Common myeloid progenitor, CD34-positive (primary cell): Measurements from ENCODE around the gene CGN.

Experiments used
- CTCF ChIA-PET: fragments of 350-600 bp; sonication (Branson Sonifier 250); formaldehyde crosslinking; loops from one replicate; lab custom pipeline; 2021; ENCODE audit warnings: antibody characterized with exemption; lab: Charles Lee
- POLR2A ChIA-PET: fragments of 350-600 bp; sonication (Branson Sonifier 250); formaldehyde crosslinking; loops from one replicate; lab custom pipeline; 2021; ENCODE audit warnings: antibody characterized with exemption; lab: Charles Lee
- DNase-seq, 3 donors: peaks; one replicate each; pipeline versions ENCODE4 v3.0.0 to v3.0.0-alpha.2; 2013
- H3K27ac ChIP-seq, 2 experiments: 1 replicate in 1 of 2; 2 replicates in 1 of 2; pipeline ENCODE4 v1.7.0; 2013; ENCODE audit warnings: inconsistent platforms in 2 of 2, low read length in 2 of 2, mild to moderate bottlenecking in 2 of 2, low read depth in 1 of 2, moderate library complexity in 1 of 2; ENCODE audit not compliant: severe bottlenecking in 2 of 2, insufficient read depth in 1 of 2, poor library complexity in 1 of 2
- H3K27me3 ChIP-seq, 5 experiments: replicated peaks in 2 of 5; 1 replicate in 3 of 5; 2 replicates in 2 of 5; pipeline versions ENCODE4 v1.6.1 to v1.7.0; 2013; ENCODE audit warnings: low read length in 4 of 5, mild to moderate bottlenecking in 2 of 5, moderate library complexity in 2 of 5, inconsistent platforms in 1 of 5; ENCODE audit not compliant: insufficient read depth in 5 of 5, control insufficient read depth in 4 of 5
- H3K36me3 ChIP-seq, 4 experiments: 1 replicate in 2 of 4; 2 replicates in 2 of 4; pipeline versions ENCODE4 v1.6.1 to v1.7.0; 2013; ENCODE audit warnings: low read length in 3 of 4, control low read depth in 1 of 4, mild to moderate bottlenecking in 1 of 4; ENCODE audit not compliant: control insufficient read depth in 4 of 4, insufficient read depth in 4 of 4
- H3K4me1 ChIP-seq, 4 experiments: 1 replicate in 3 of 4; 2 replicates in 1 of 4; pipeline versions ENCODE4 v1.6.1 to v1.7.1; 2013; ENCODE audit warnings: low read length in 3 of 4, mild to moderate bottlenecking in 3 of 4, control low read depth in 1 of 4, inconsistent platforms in 1 of 4, moderate library complexity in 1 of 4; ENCODE audit not compliant: control insufficient read depth in 4 of 4, insufficient read depth in 4 of 4; ENCODE audit errors: control extremely low read depth in 1 of 4
- H3K4me3 ChIP-seq, 7 experiments: 1 replicate in 4 of 7; 2 replicates in 3 of 7; pipeline versions ENCODE4 v1.5.1 to v1.7.0; 2013; ENCODE audit warnings: mild to moderate bottlenecking in 7 of 7, low read length in 6 of 7, moderate library complexity in 6 of 7, inconsistent platforms in 2 of 7, low read depth in 2 of 7, control low read depth in 1 of 7; ENCODE audit not compliant: insufficient read depth in 4 of 7, control insufficient read depth in 1 of 7; ENCODE audit errors: extremely low read depth in 1 of 7
- H3K9me3 ChIP-seq, 5 experiments: 1 replicate in 4 of 5; 2 replicates in 1 of 5; pipeline versions ENCODE4 v1.6.1 to v1.7.1; 2013; ENCODE audit warnings: low read length in 4 of 5, mild to moderate bottlenecking in 2 of 5, inconsistent platforms in 1 of 5, low read depth in 1 of 5, moderate library complexity in 1 of 5; ENCODE audit not compliant: control insufficient read depth in 4 of 5, insufficient read depth in 2 of 5; ENCODE audit errors: control extremely low read depth in 1 of 5
- WGBS: methylation state at CpG from one replicate; pipeline ENCODE4 v1.1.5; 2013; ENCODE audit not compliant: insufficient coverage; 5-methylcytosine and 5-hydroxymethylcytosine counted together

The CGN gene

GRCh38 chr1:151526735-151527525 lies 15.7 kb downstream of the CGN start:
- no peaks in the 10 kb centered on the region for H3K4me1 ChIP-seq
- ChIA-PET POLR2A (no interaction called here), CTCF (interaction anchor here (1.5 kb wide), 1 partner anchor 9 kb away, joined by 4 read pairs; no protein-coding TSS in a partner anchor)
- H3K9me3 ChIP-seq, result no peaks in the 10 kb centered on the region
- peaks cover 0 to 3% (median 0%) of the 10 kb centered on the region in 5 experiments for H3K27me3 ChIP-seq
- no peak for DNase-seq
- WGBS, result 95% methylated on average over 5 of the region's 7 CpGs
- H3K36me3 ChIP-seq, result no peaks in the 10 kb centered on the region
- no peak overlapping the region for H3K4me3 ChIP-seq
- no peak overlapping the region for H3K27ac ChIP-seq

GRCh38 chr1:151529211-151529702 lies 18.1 kb downstream of the CGN start:
- DNase-seq, result no peak
- Histone ChIP-seq H3K27ac (no peak overlapping the region), H3K4me3 (no peak overlapping the region), H3K9me3 (no peaks in the 10 kb centered on the region), H3K4me1 (no peaks in the 10 kb centered on the region), H3K27me3 (peaks cover 0 to 3% (median 0%) of the 10 kb centered on the region in 5 experiments), H3K36me3 (no peaks in the 10 kb centered on the region)
- CTCF ChIA-PET, result no interaction called here
- 96% methylated on average over 7 of the region's 11 CpGs for WGBS
- POLR2A ChIA-PET, result no interaction called here

- no peak overlapping the region for H3K27ac ChIP-seq
- no peaks in the 10 kb centered on the region for H3K4me1 ChIP-seq
- no peaks in the 10 kb centered on the region for H3K36me3 ChIP-seq
- H3K4me3 ChIP-seq, result no peak overlapping the region
- CTCF ChIA-PET, result interaction anchor here (1.0 kb wide), 1 partner anchor 14 kb away, joined by 4 read pairs; no protein-coding TSS in a partner anchor
- H3K27me3 ChIP-seq, result peaks cover 0 to 3% (median 0%) of the 10 kb centered on the region in 5 experiments
- no peaks in the 10 kb centered on the region for H3K9me3 ChIP-seq
- DNase-seq, result no peak
- POLR2A ChIA-PET, result interaction anchor here (0.6 kb wide), 1 partner anchor 50 kb away, joined by 3 read pairs; no protein-coding TSS in a partner anchor
- 95% methylated on average over 10 of the region's 18 CpGs for WGBS
Observed at GRCh38 chr1:151529781-151530180, 18.6 kb downstream of the CGN start.

- ChIA-PET CTCF (interaction anchor here (1.0 to 1.3 kb wide), 2 partner anchors 10 to 13 kb away, joined by 3 to 4 read pairs; no protein-coding TSS in a partner anchor), POLR2A (interaction anchor here (0.6 kb wide), 1 partner anchor 50 kb away, joined by 3 read pairs; no protein-coding TSS in a partner anchor)
- Histone ChIP-seq H3K4me1 (no peaks in the 10 kb centered on the region), H3K27me3 (peaks cover 0 to 3% (median 0%) of the 10 kb centered on the region in 5 experiments), H3K36me3 (no peaks in the 10 kb centered on the region), H3K27ac (no peak overlapping the region), H3K9me3 (no peaks in the 10 kb centered on the region), H3K4me3 (no peak overlapping the region)
- WGBS, result 98% methylated on average over 7 of the region's 11 CpGs
- no peak for DNase-seq
Observed at GRCh38 chr1:151530461-151530860, 19.3 kb downstream of the CGN start.

GRCh38 chr1:151533870-151534269 lies 22.7 kb downstream of the CGN start:
- Histone ChIP-seq H3K36me3 (no peaks in the 10 kb centered on the region), H3K27ac (no peak overlapping the region), H3K27me3 (peaks cover 0 to 3% (median 0%) of the 10 kb centered on the region in 5 experiments), H3K9me3 (no peaks in the 10 kb centered on the region), H3K4me1 (no peaks in the 10 kb centered on the region), H3K4me3 (no peak overlapping the region)
- no peak for DNase-seq
- 99% methylated on average over 10 of the region's 10 CpGs for WGBS
- POLR2A ChIA-PET, result no interaction called here
- CTCF ChIA-PET, result interaction anchor here (0.9 to 1.4 kb wide), 6 partner anchors 13 to 213 kb away, joined by 3 to 4 read pairs (median 3); no protein-coding TSS in a partner anchor

GRCh38 chr1:151534662-151535278 lies 23.6 kb downstream of the CGN start:
- POLR2A ChIA-PET, result no interaction called here
- CTCF ChIA-PET, result interaction anchor here (0.7 to 1.7 kb wide), 5 partner anchors 18 to 199 kb away, joined by 3 to 9 read pairs (median 3); partner anchors contain the start of gene RIIAD1

More at GRCh38 chr1:151534662-151535278, 23.6 kb downstream of the CGN start:
- DNase-seq, result peak; percentile 66 to 79 (median 71)
- no peaks in the 10 kb centered on the region for H3K27me3 ChIP-seq
- H3K27ac ChIP-seq, result no peak overlapping the region
- H3K9me3 ChIP-seq, result no peaks in the 10 kb centered on the region
- no peak overlapping the region for H3K4me3 ChIP-seq
- H3K36me3 ChIP-seq, result no peaks in the 10 kb centered on the region
- H3K4me1 ChIP-seq, result peaks cover 4 to 7% (median 6%) of the 10 kb centered on the region in 4 experiments
- 50% methylated on average over 7 of the region's 12 CpGs for WGBS
